Lung (tissue), 12 donors: ENCODE measurements around the gene NAGA. TPM values are rescaled to one million over a fixed set of nuclear protein-coding genes. Genes with fewer than 3 reads are reported as not detected.
A peak's percentile ranks its signal among the peaks of the same experiment; 100 is the strongest.

Source experiments
- ATAC-seq: fragments of 200-7000 bp; cut with Tn5 transposase; one replicate; pipeline ENCODE4 v1.9.1; 2020; ENCODE audit warnings: moderate number of reproducible peaks; ENCODE audit not compliant: insufficient read depth, low FRiP score
- DNase-seq, 3 donors: peaks; one replicate each; pipeline ENCODE4 v3.0.0-alpha.2; 2013 to 2017
- H3K27ac ChIP-seq, 2 donors: one replicate each; pipeline ENCODE4 v1.5.1; 2013; ENCODE audit warnings: mild to moderate bottlenecking in 2 of 2, moderate library complexity in 2 of 2, control low read depth in 1 of 2, inconsistent platforms in 1 of 2, low read depth in 1 of 2, low read length in 1 of 2
- H3K27me3 ChIP-seq, 3 donors: one replicate each; pipeline ENCODE4 v1.5.1; 2013; ENCODE audit warnings: low read length in 2 of 3; ENCODE audit not compliant: control insufficient read depth in 3 of 3, insufficient read depth in 3 of 3
- H3K36me3 ChIP-seq, 4 donors: one replicate each; pipeline ENCODE4 v1.5.1; 2013; ENCODE audit warnings: low read length in 4 of 4, mild to moderate bottlenecking in 1 of 4, moderate library complexity in 1 of 4; ENCODE audit not compliant: control insufficient read depth in 4 of 4, insufficient read depth in 4 of 4
- H3K4me1 ChIP-seq, 5 donors: one replicate each; pipeline ENCODE4 v1.5.1; 2013; ENCODE audit warnings: low read length in 5 of 5, mild to moderate bottlenecking in 2 of 5, moderate library complexity in 1 of 5; ENCODE audit not compliant: control insufficient read depth in 5 of 5, insufficient read depth in 5 of 5
- H3K4me3 ChIP-seq: one replicate; pipeline ENCODE4 v1.5.1; 2013; ENCODE audit warnings: mild to moderate bottlenecking, control low read depth, moderate library complexity
- H3K9ac ChIP-seq, 2 donors: one replicate each; pipeline ENCODE4 v1.5.1; 2013; ENCODE audit warnings: low read length in 2 of 2, control low read depth in 1 of 2; ENCODE audit not compliant: insufficient read depth in 1 of 2
- H3K9me3 ChIP-seq, 4 donors: one replicate each; pipeline ENCODE4 v1.5.1; 2013; ENCODE audit warnings: low read length in 3 of 4, mild to moderate bottlenecking in 1 of 4, moderate library complexity in 1 of 4; ENCODE audit not compliant: control insufficient read depth in 4 of 4, insufficient read depth in 3 of 4
- CTCF ChIP-seq: IDR thresholded peaks from 2 replicates; pipeline ENCODE4 v1.5.1; 2012; ENCODE audit warnings: mild to moderate bottlenecking; ENCODE audit errors: control extremely low read depth, extremely low read depth
- WGBS, 2 donors: extraction: QIAGEN DNeasy Blood & Tissue Kit; methylation state at CpG; one replicate each; pipeline ENCODE4 v1.1.7; 2013; 5-methylcytosine and 5-hydroxymethylcytosine counted together
- polyA plus RNA-seq, 2 donors: library from polyadenylated mRNA; stranded (reverse); fragments of 200-250 nt; gene quantifications; one replicate each; pipeline ENCODE4 v1.2.1, GENCODE V29; 2013
- total RNA-seq, 2 donors: library from RNA; depleted of rRNA in 1 of 2; stranded (reverse); fragments of >200 nt in 1 of 2; gene quantifications; one replicate each; pipeline ENCODE4 v1.2.1, GENCODE V29; 2014 to 2021
- donor health status: control.
- donor health status: control.
- donor health status: Bipolar disorder and iron deficiency.
- donor health status: healthy.
- donor health status: DM: yes; HTN: yes; CAD: no.

Gene NAGA
- total and polyA plus RNA-seq, 4 donors = 9.9 to 48.0 (median 39.6) TPM

DNA sequence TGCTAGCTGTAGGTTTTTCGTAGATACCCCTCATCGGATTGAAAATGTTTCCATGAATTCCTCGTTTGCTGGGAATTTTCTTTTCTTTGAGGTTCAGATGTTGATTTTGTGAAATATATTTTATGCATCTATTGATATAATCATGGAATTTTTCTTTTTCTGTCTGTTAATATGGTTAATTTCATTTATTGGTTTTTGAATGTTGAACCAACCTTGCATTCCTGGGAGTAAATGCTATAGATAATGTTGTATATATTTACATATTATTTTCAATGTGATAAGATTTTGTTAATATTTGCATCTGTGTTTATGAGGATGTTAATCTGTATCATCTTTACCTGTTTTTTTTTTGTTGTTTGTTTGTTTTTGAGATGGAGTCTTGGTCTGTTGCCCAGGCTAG is 30.6 kb upstream of the NAGA start:
- DNase-seq (no peak), ATAC-seq (no peak)
- Histone ChIP-seq H3K9me3 (peaks cover 0 to 17% (median 9%) of the 10 kb centered on the region in 4 donors), H3K9ac (no peak overlapping the region), H3K27me3 (no peaks in the 10 kb centered on the region), H3K4me1 (no peaks in the 10 kb centered on the region), H3K27ac (no peak overlapping the region), H3K4me3 (no peak overlapping the region), H3K36me3 (peaks cover 0 to 2% (median 0%) of the 10 kb centered on the region in 4 donors)
- 96% methylated on average over 3 of the region's 3 CpGs for WGBS, 2 donors
- TF ChIP-seq CTCF = no peak

- Histone ChIP-seq H3K36me3 (peaks cover 4 to 14% (median 9%) of the 10 kb centered on the region in 4 donors), H3K9ac (peak overlapping the region in 1 of 2 donors; percentile 84), H3K9me3 (peaks cover 0 to 1% (median 0%) of the 10 kb centered on the region in 4 donors), H3K4me3 (peak overlapping the region; percentile 46), H3K4me1 (peaks cover 0 to 14% (median 3%) of the 10 kb centered on the region in 5 donors), H3K27ac (peak overlapping the region; percentile 80 to 89), H3K27me3 (no peaks in the 10 kb centered on the region)
- WGBS, 2 donors = 32 to 34% methylated on average over 7 of the region's 7 CpGs
- TF ChIP-seq CTCF = no peak
- ATAC-seq (no peak), DNase-seq (no peak)
These were observed 20.8 kb upstream of the NAGA start for GRCh38 chr22:42091455-42091782.

DNA sequence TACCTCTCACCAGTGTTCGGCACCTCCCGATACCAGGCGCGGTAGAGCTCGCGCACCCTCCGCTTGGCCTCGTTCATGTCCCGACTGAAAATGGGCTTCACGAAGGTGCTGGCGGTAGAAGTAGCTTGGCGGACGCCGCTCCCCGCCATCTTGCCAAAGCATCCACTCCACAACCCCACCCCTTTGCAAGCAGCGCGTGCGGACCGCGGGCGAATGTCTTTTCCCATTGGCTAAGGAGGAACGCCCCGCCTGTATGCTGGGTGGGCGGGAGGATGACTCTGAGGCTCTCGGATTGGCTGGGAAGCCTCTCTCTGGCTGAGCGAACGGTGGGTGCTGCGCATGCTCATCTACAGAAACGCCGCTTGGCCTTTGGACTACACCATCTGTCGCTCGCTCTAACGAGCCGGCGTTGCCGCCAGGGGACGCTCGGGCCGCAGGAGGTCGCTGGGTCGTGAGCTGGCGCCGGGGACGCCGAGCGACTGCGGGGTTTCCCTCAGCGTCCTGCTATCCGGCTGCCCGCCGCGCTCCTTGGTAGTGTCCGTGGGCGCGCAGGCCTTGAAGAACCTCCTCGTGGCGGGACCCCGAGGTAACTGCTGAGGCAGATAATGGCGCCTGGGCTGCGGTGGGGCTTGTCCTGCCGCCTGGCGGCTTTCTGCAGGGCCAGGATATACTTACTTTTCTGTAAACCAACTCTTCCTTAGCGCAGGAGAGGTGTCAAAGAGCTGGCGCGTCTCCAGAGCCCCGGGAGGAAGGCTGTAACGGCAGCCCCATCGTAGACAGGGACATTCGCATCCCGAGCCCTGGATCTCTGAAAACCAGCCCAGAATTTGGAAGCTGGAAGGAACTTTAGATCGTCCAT is 20.2 kb upstream of the NAGA start, which contains the start of gene NDUFA6:
NDUFA6 (minus strand) TSS at position 177 of the 859 bp plus-strand sequence; CDS start at position 149, 28 bp downstream.
- ATAC-seq (peak; percentile 97), DNase-seq (peak; percentile 99 to 100 (median 100))
- peaks cover 0 to 14% (median 7%) of the 10 kb centered on the region in 5 donors for H3K4me1 ChIP-seq
- H3K9me3 ChIP-seq = no peaks in the 10 kb centered on the region
- peak within 1 kb of the TSS; percentile 97 to 98 for H3K27ac ChIP-seq
- peak within 1 kb of the TSS; percentile 79 for H3K4me3 ChIP-seq
- peaks cover 5 to 19% (median 14%) of the 10 kb centered on the region in 4 donors for H3K36me3 ChIP-seq
- H3K9ac ChIP-seq = peak within 1 kb of the TSS; percentile 96 to 97
- no peaks in the 10 kb centered on the region for H3K27me3 ChIP-seq
- 0% methylated on average over 71 of the region's 71 CpGs for WGBS, 2 donors
- TF ChIP-seq CTCF = peak; percentile 96
